Neuronal stem cell (in vitro differentiated cells): ENCODE data around the gene APOBEC3A.

Experiments
- DNase-seq: peaks from one replicate; pipeline ENCODE4 v3.0.0-alpha.2; 2013; ENCODE audit warnings: low spot score
- H2AFZ ChIP-seq: one replicate; pipeline ENCODE4 v1.6.1; 2013; ENCODE audit warnings: mild to moderate bottlenecking, low read length, inconsistent platforms
- H2AK5ac ChIP-seq: 2 replicates; pipeline ENCODE4 v1.6.1; 2013; ENCODE audit warnings: low read depth, mild to moderate bottlenecking, inconsistent platforms, low read length, moderate library complexity, mixed read lengths
- H2BK120ac ChIP-seq: 2 replicates; pipeline ENCODE4 v1.6.1; 2013; ENCODE audit warnings: low read depth, mild to moderate bottlenecking, inconsistent platforms, low read length, moderate library complexity, mixed read lengths
- H2BK12ac ChIP-seq: one replicate; pipeline ENCODE4 v1.6.1; 2013; ENCODE audit warnings: low read length, inconsistent platforms
- H2BK15ac ChIP-seq: 2 replicates; pipeline ENCODE4 v1.6.1; 2013; ENCODE audit warnings: mild to moderate bottlenecking, low read length, inconsistent platforms, mixed read lengths
- H2BK5ac ChIP-seq: one replicate; pipeline ENCODE4 v1.6.1; 2013; ENCODE audit warnings: inconsistent platforms, mild to moderate bottlenecking, low read length, moderate library complexity
- H3K14ac ChIP-seq: one replicate; pipeline ENCODE4 v1.6.1; 2013; ENCODE audit warnings: low read length, inconsistent platforms
- H3K18ac ChIP-seq: 2 replicates; pipeline ENCODE4 v1.6.1; 2013; ENCODE audit warnings: low read length, inconsistent platforms
- H3K23ac ChIP-seq: 2 replicates; pipeline ENCODE4 v1.6.1; 2013; ENCODE audit warnings: low read depth, mild to moderate bottlenecking, mixed read lengths, low read length, inconsistent platforms; ENCODE audit not compliant: poor library complexity
- H3K27ac ChIP-seq: replicated peaks from 3 replicates; pipeline ENCODE4 v1.5.1; 2013; ENCODE audit warnings: low read length, inconsistent platforms
- H3K27me3 ChIP-seq, 3 experiments: 2 replicates each; pipeline ENCODE4 v1.6.1; 2013; ENCODE audit warnings: low read length in 3 of 3, mild to moderate bottlenecking in 2 of 3, inconsistent platforms in 1 of 3, low read depth in 1 of 3, mixed read lengths in 1 of 3, moderate library complexity in 1 of 3; ENCODE audit not compliant: control insufficient read depth in 3 of 3, insufficient read depth in 3 of 3
- H3K36me3 ChIP-seq, 2 donors: replicated peaks in 1 of 2; 2 replicates each; pipeline ENCODE4 v1.6.1; 2013; ENCODE audit warnings: low read length in 2 of 2; ENCODE audit not compliant: control insufficient read depth in 2 of 2, insufficient read depth in 2 of 2
- H3K4ac ChIP-seq: 2 replicates; pipeline ENCODE4 v1.6.1; 2013; ENCODE audit warnings: inconsistent platforms, mild to moderate bottlenecking, low read length, moderate library complexity
- H3K4me1 ChIP-seq, 2 donors: 1 replicate in 1 of 2; 2 replicates in 1 of 2; pipeline ENCODE4 v1.6.1; 2013; ENCODE audit warnings: low read length in 2 of 2, low read depth in 1 of 2; ENCODE audit not compliant: control insufficient read depth in 2 of 2, insufficient read depth in 1 of 2
- H3K4me2 ChIP-seq: one replicate; pipeline ENCODE4 v1.6.1; 2013; ENCODE audit warnings: mild to moderate bottlenecking, low read length, inconsistent platforms; ENCODE audit not compliant: insufficient read depth, poor library complexity, severe bottlenecking
- H3K4me3 ChIP-seq, 2 donors: 2 replicates each; pipeline ENCODE4 v1.5.1; 2013; ENCODE audit warnings: low read length in 2 of 2, mild to moderate bottlenecking in 2 of 2, inconsistent platforms in 1 of 2, moderate library complexity in 1 of 2
- H3K79me1 ChIP-seq: one replicate; pipeline ENCODE4 v1.6.1; 2013; ENCODE audit warnings: low read depth, mild to moderate bottlenecking, inconsistent platforms, low read length, moderate library complexity
- H3K9ac ChIP-seq: one replicate; pipeline ENCODE4 v1.6.1; 2013; ENCODE audit warnings: mild to moderate bottlenecking, low read depth, low read length, inconsistent platforms; ENCODE audit not compliant: poor library complexity
- H3K9me3 ChIP-seq, 2 donors: replicated peaks in 1 of 2; 2 replicates each; pipeline versions ENCODE3 to v1.6.1; 2013; ENCODE audit warnings: low read length in 2 of 2, mild to moderate bottlenecking in 2 of 2, inconsistent platforms in 1 of 2, low read depth in 1 of 2, mixed read lengths in 1 of 2, moderate library complexity in 1 of 2; ENCODE audit not compliant: control insufficient read depth in 2 of 2, insufficient read depth in 1 of 2
- H4K8ac ChIP-seq: one replicate; pipeline ENCODE4 v1.6.1; 2013; ENCODE audit warnings: low read depth, mild to moderate bottlenecking, inconsistent platforms, low read length, moderate library complexity
- H4K91ac ChIP-seq: one replicate; pipeline ENCODE4 v1.6.1; 2013; ENCODE audit warnings: low read length, low read depth, mild to moderate bottlenecking, inconsistent platforms; ENCODE audit not compliant: poor library complexity
- WGBS, 2 donors: extraction: QIAGEN DNeasy Blood & Tissue Kit; methylation state at CpG; one replicate each; pipeline ENCODE4 v1.1.7; 2013; ENCODE audit warnings: missing lambda C conversion rate in 2 of 2, mixed read lengths in 1 of 2; ENCODE audit not compliant: insufficient read length in 2 of 2, insufficient replicate concordance in 1 of 2; ENCODE audit errors: extremely low coverage in 2 of 2; 5-methylcytosine and 5-hydroxymethylcytosine counted together

The APOBEC3A gene

GRCh38 chr22:38971202-38971601 lies 13.8 kb downstream of the APOBEC3A start:
- H3K4me3 ChIP-seq: peak overlapping the region in 1 of 2 donors; percentile 48
- no peak overlapping the region for H3K23ac ChIP-seq
- peaks cover 0 to 7% of the 10 kb centered on the region in 2 donors for H3K4me1 ChIP-seq
- peaks cover 4 to 6% of the 10 kb centered on the region in 2 donors for H3K9me3 ChIP-seq
- no CpG with 5 or more reads among the region's 5 CpGs for WGBS, 2 donors
- no peak overlapping the region for H3K4ac ChIP-seq
- peaks cover 0 to 43% (median 0%) of the 10 kb centered on the region in 3 experiments for H3K27me3 ChIP-seq
- H2AFZ ChIP-seq: no peak overlapping the region
- no peak for DNase-seq
- H3K9ac ChIP-seq: peak overlapping the region; percentile 12
- no peak overlapping the region for H2BK12ac ChIP-seq
- H3K4me2 ChIP-seq: no peak overlapping the region
- H3K27ac ChIP-seq: no peak overlapping the region
- H2BK15ac ChIP-seq: peak overlapping the region; percentile 27
- H3K14ac ChIP-seq: no peak overlapping the region
- H3K18ac ChIP-seq: peak overlapping the region; percentile 14
- no peak overlapping the region for H2BK5ac ChIP-seq
- peak overlapping the region; percentile 53 for H4K91ac ChIP-seq
- peaks cover under 1% of the 10 kb centered on the region for H3K79me1 ChIP-seq
- no peak overlapping the region for H2BK120ac ChIP-seq
- H2AK5ac ChIP-seq: no peak overlapping the region
- H3K36me3 ChIP-seq: no peaks in the 10 kb centered on the region
- no peak overlapping the region for H4K8ac ChIP-seq

- no peak overlapping the region for H3K14ac ChIP-seq
- peak overlapping the region; percentile 27 for H2BK15ac ChIP-seq
- no peak overlapping the region for H3K27ac ChIP-seq
- H2AFZ ChIP-seq: no peak overlapping the region
- no peak overlapping the region for H2BK5ac ChIP-seq
- H2BK12ac ChIP-seq: no peak overlapping the region
- no peak overlapping the region for H3K4ac ChIP-seq
- peaks cover 0 to 37% (median 0%) of the 10 kb centered on the region in 3 experiments for H3K27me3 ChIP-seq
- H2BK120ac ChIP-seq: no peak overlapping the region
- H4K91ac ChIP-seq: no peak overlapping the region
- no peak overlapping the region for H3K9ac ChIP-seq
- peak overlapping the region; percentile 35 for H3K18ac ChIP-seq
- peaks cover 4 to 6% of the 10 kb centered on the region in 2 donors for H3K9me3 ChIP-seq
- no peak overlapping the region for H3K4me3 ChIP-seq
- no CpG with 5 or more reads among the region's 3 CpGs for WGBS, 2 donors
- no peak overlapping the region for H2AK5ac ChIP-seq
- no peaks in the 10 kb centered on the region for H3K79me1 ChIP-seq
- peaks cover 0 to 5% of the 10 kb centered on the region in 2 donors for H3K4me1 ChIP-seq
- H3K36me3 ChIP-seq: no peaks in the 10 kb centered on the region
- no peak overlapping the region for H3K4me2 ChIP-seq
- no peak for DNase-seq
- H3K23ac ChIP-seq: no peak overlapping the region
- H4K8ac ChIP-seq: no peak overlapping the region
These were observed 14.4 kb downstream of the APOBEC3A start for GRCh38 chr22:38971791-38972190.

- Histone ChIP-seq H3K4me1 (peaks cover 0 to 4% of the 10 kb centered on the region in 2 donors), H2BK12ac (no peak overlapping the region), H3K4ac (no peak overlapping the region), H3K27me3 (peaks cover 0 to 30% (median 0%) of the 10 kb centered on the region in 3 experiments), H2AK5ac (no peak overlapping the region), H3K14ac (no peak overlapping the region), H3K9ac (no peak overlapping the region), H3K9me3 (peaks cover 4 to 6% of the 10 kb centered on the region in 2 donors), H3K79me1 (no peaks in the 10 kb centered on the region), H3K4me3 (no peak overlapping the region), H2BK15ac (no peak overlapping the region), H3K4me2 (no peak overlapping the region), H2BK120ac (no peak overlapping the region), H2AFZ (no peak overlapping the region), H4K8ac (no peak overlapping the region), H3K23ac (no peak overlapping the region), H3K18ac (no peak overlapping the region), H2BK5ac (no peak overlapping the region), H3K27ac (no peak overlapping the region), H3K36me3 (no peaks in the 10 kb centered on the region), H4K91ac (no peak overlapping the region)
- DNase-seq: no peak
- no CpG with 5 or more reads among the region's 5 CpGs for WGBS, 2 donors
These were observed 15.1 kb downstream of the APOBEC3A start for GRCh38 chr22:38972558-38972957.

GRCh38 chr22:38973289-38974169 lies 16.1 kb downstream of the APOBEC3A start:
- Histone ChIP-seq H3K23ac (no peak overlapping the region), H2AK5ac (peak overlapping the region; percentile 20), H3K18ac (no peak overlapping the region), H4K91ac (no peak overlapping the region), H2BK12ac (no peak overlapping the region), H2BK5ac (peak overlapping the region; percentile 6), H3K9ac (no peak overlapping the region), H3K36me3 (no peaks in the 10 kb centered on the region), H3K27ac (no peak overlapping the region), H3K27me3 (peaks cover 0 to 20% (median 0%) of the 10 kb centered on the region in 3 experiments), H3K4me1 (no peaks in the 10 kb centered on the region), H3K4me3 (no peak overlapping the region), H3K4me2 (no peak overlapping the region), H3K14ac (no peak overlapping the region), H3K4ac (no peak overlapping the region), H4K8ac (no peak overlapping the region), H3K79me1 (no peaks in the 10 kb centered on the region), H2BK15ac (peak overlapping the region; percentile 75), H2BK120ac (no peak overlapping the region), H2AFZ (peak overlapping the region; percentile 57), H3K9me3 (peaks cover 4 to 6% of the 10 kb centered on the region in 2 donors)
- no CpG with 5 or more reads among the region's 15 CpGs for WGBS, 2 donors
- DNase-seq: peak; percentile 52
